ENCODE results near the gene LONRF3. TPM values are rescaled to one million over a fixed set of nuclear protein-coding genes. Genes with fewer than 3 reads are reported as not detected.

Gene LONRF3
- 2.5 to 3.9 TPM (median 3.3 TPM) in 5 replicates for total RNA-seq (2022; extraction: Qiagen RNA extraction)

GRCh38 chrX:118974088-118974907 lies at the start of gene LONRF3:
TSS of gene LONRF3 (plus strand) at chrX:118974618. CDS start at chrX:118974781, 163 bp downstream.

Other genes starting within 250 kb of the LONRF3 start
- gene IL13RA1, start 247.0 kb upstream of the LONRF3 start, total RNA-seq (2022; extraction: Qiagen RNA extraction), result 48.2 to 59.7 TPM (median 57.8 TPM) in 5 replicates
- 0.10 to 0.24 TPM (median 0.19 TPM) in 5 replicates for gene ZCCHC12, start 150.8 kb upstream of the LONRF3 start, total RNA-seq (2022; extraction: Qiagen RNA extraction)
- not detected in 5 replicates for gene CT47C1, start 98.4 kb downstream of the LONRF3 start, total RNA-seq (2022; extraction: Qiagen RNA extraction)
- not detected in 5 replicates for gene KIAA1210, start 153.2 kb downstream of the LONRF3 start, total RNA-seq (2022; extraction: Qiagen RNA extraction)

Data from A549 treated with Mapracorat at 1 μM for 4 hours (cell line).